H9 (cell line): ENCODE results near the gene TTC1. TPM values are rescaled to one million over a fixed set of nuclear protein-coding genes. Genes with fewer than 3 reads are reported as not detected.

Experiments used
- DNase-seq: peaks from one replicate; pipeline ENCODE4 v3.0.0-alpha.2; 2017
- H2AFZ ChIP-seq: one replicate; pipeline ENCODE4 v1.6.1; 2013; ENCODE audit warnings: mild to moderate bottlenecking, low read length, control low read depth, moderate library complexity
- H2AK5ac ChIP-seq: 2 replicates; pipeline ENCODE4 v1.6.1; 2013; ENCODE audit warnings: low read length, control low read depth, mixed read lengths; ENCODE audit not compliant: insufficient read length
- H2BK120ac ChIP-seq: one replicate; pipeline ENCODE4 v1.6.1; 2013; ENCODE audit warnings: low read depth, mild to moderate bottlenecking, low read length, control low read depth, inconsistent platforms; ENCODE audit not compliant: poor library complexity, severe bottlenecking
- H2BK12ac ChIP-seq: 2 replicates; pipeline ENCODE4 v1.6.1; 2013; ENCODE audit warnings: low read length, control low read depth, mixed read lengths, low read depth; ENCODE audit not compliant: insufficient read length
- H2BK15ac ChIP-seq: 2 replicates; pipeline ENCODE4 v1.6.1; 2013; ENCODE audit warnings: low read depth, low read length, control low read depth
- H2BK20ac ChIP-seq: one replicate; pipeline ENCODE4 v1.6.1; 2013; ENCODE audit warnings: low read depth, mild to moderate bottlenecking, low read length, control low read depth, inconsistent platforms; ENCODE audit not compliant: poor library complexity, severe bottlenecking
- H2BK5ac ChIP-seq: 2 replicates; pipeline ENCODE4 v1.6.1; 2013; ENCODE audit warnings: low read length, control low read depth, mixed read lengths; ENCODE audit not compliant: insufficient read length
- H3K14ac ChIP-seq: 2 replicates; pipeline ENCODE4 v1.6.1; 2013; ENCODE audit warnings: low read length, control low read depth; ENCODE audit not compliant: insufficient read depth
- H3K18ac ChIP-seq: 2 replicates; pipeline ENCODE4 v1.6.1; 2013; ENCODE audit warnings: low read depth, mild to moderate bottlenecking, mixed read lengths, low read length, control low read depth; ENCODE audit not compliant: insufficient read length
- H3K23ac ChIP-seq: 2 replicates; pipeline ENCODE4 v1.6.1; 2013; ENCODE audit warnings: low read length, control low read depth, mixed read lengths, low read depth; ENCODE audit not compliant: insufficient read length
- H3K23me2 ChIP-seq: 2 replicates; pipeline ENCODE4 v1.6.1; 2013; ENCODE audit warnings: low read depth, mild to moderate bottlenecking, mixed read lengths, low read length, control low read depth; ENCODE audit not compliant: insufficient read length, poor library complexity, severe bottlenecking
- H3K27ac ChIP-seq: 2 replicates; pipeline ENCODE4 v1.5.1; 2013; ENCODE audit warnings: low read length, control low read depth, mixed read lengths, low read depth; ENCODE audit not compliant: insufficient read length
- H3K27me3 ChIP-seq: 2 replicates; pipeline ENCODE4 v1.6.1; 2013; ENCODE audit warnings: low read length, control low read depth, inconsistent platforms; ENCODE audit not compliant: insufficient read depth
- H3K4ac ChIP-seq: 2 replicates; pipeline ENCODE4 v1.6.1; 2013; ENCODE audit warnings: low read depth, mild to moderate bottlenecking, control low read depth, inconsistent platforms, low read length, moderate library complexity
- H3K4me1 ChIP-seq: 2 replicates; pipeline ENCODE4 v1.6.1; 2013; ENCODE audit warnings: low read length, control low read depth, inconsistent platforms; ENCODE audit not compliant: insufficient read depth
- H3K4me2 ChIP-seq: 2 replicates; pipeline ENCODE4 v1.6.1; 2013; ENCODE audit warnings: low read length, control low read depth, mixed read lengths; ENCODE audit not compliant: insufficient read length, insufficient read depth
- H3K56ac ChIP-seq: 2 replicates; pipeline ENCODE4 v1.6.1; 2013; ENCODE audit warnings: low read depth, mild to moderate bottlenecking, mixed read lengths, low read length, control low read depth; ENCODE audit not compliant: insufficient read length
- H3K79me1 ChIP-seq: 2 replicates; pipeline ENCODE4 v1.6.1; 2013; ENCODE audit warnings: low read depth, mild to moderate bottlenecking, moderate library complexity, low read length, control low read depth, inconsistent platforms; ENCODE audit not compliant: insufficient read depth, poor library complexity, severe bottlenecking
- H3K79me2 ChIP-seq: 2 replicates; pipeline ENCODE4 v1.6.1; 2013; ENCODE audit warnings: low read length, control low read depth, inconsistent platforms; ENCODE audit not compliant: insufficient read depth
- H3K9ac ChIP-seq: 2 replicates; pipeline ENCODE4 v1.6.1; 2013; ENCODE audit warnings: low read length, control low read depth, mixed read lengths; ENCODE audit not compliant: insufficient read length; ENCODE audit errors: extremely low read depth
- H3K9me3 ChIP-seq: one replicate; pipeline ENCODE4 v1.6.1; 2013; ENCODE audit warnings: low read depth, low read length, inconsistent platforms; ENCODE audit not compliant: control insufficient read depth
- H3T11ph ChIP-seq: one replicate; pipeline ENCODE4 v1.6.1; 2013; ENCODE audit warnings: mild to moderate bottlenecking, low read length, control low read depth, inconsistent platforms
- H4K20me1 ChIP-seq: one replicate; pipeline ENCODE4 v1.6.1; 2013; ENCODE audit not compliant: control insufficient read depth, insufficient read length, insufficient read depth
- H4K5ac ChIP-seq: 2 replicates; pipeline ENCODE4 v1.6.1; 2013; ENCODE audit warnings: low read depth, mild to moderate bottlenecking, mixed read lengths, low read length, control low read depth; ENCODE audit not compliant: insufficient read length
- H4K8ac ChIP-seq: replicated peaks from 2 replicates; pipeline ENCODE4 v1.6.1; 2013; ENCODE audit warnings: low read length, control low read depth, mixed read lengths, low read depth; ENCODE audit not compliant: insufficient read length
- H4K91ac ChIP-seq: 2 replicates; pipeline ENCODE4 v1.6.1; 2013; ENCODE audit warnings: low read depth, mild to moderate bottlenecking, moderate library complexity, mixed read lengths, low read length, control low read depth; ENCODE audit not compliant: insufficient read length
- H3K27ac Mint-ChIP-seq, 3 experiments: 2 replicates in 2 of 3; 3 replicates in 1 of 3; pipeline ENCODE4 v1.8.0; 2020 to 2021; ENCODE audit warnings: mixed read lengths in 3 of 3, mild to moderate bottlenecking in 1 of 3, moderate library complexity in 1 of 3
- H3K27me3 Mint-ChIP-seq: 2 replicates; pipeline ENCODE4 v1.8.0; 2021; ENCODE audit warnings: low read depth, mild to moderate bottlenecking, moderate library complexity, mixed read lengths
- H3K36me3 Mint-ChIP-seq, 3 experiments: 2 replicates in 2 of 3; 3 replicates in 1 of 3; pipeline ENCODE4 v1.8.0; 2020 to 2021; ENCODE audit warnings: low read depth in 3 of 3, mixed read lengths in 3 of 3; ENCODE audit not compliant: insufficient read depth in 1 of 3
- H3K4me1 Mint-ChIP-seq, 2 experiments: 2 replicates each; pipeline ENCODE4 v1.8.0; 2020; ENCODE audit warnings: mixed read lengths in 2 of 2
- H3K4me3 Mint-ChIP-seq, 2 experiments: 2 replicates in 1 of 2; 3 replicates in 1 of 2; pipeline ENCODE4 v1.8.0; 2020 to 2021; ENCODE audit warnings: mild to moderate bottlenecking in 2 of 2, mixed read lengths in 2 of 2, moderate library complexity in 1 of 2
- H3K9me3 Mint-ChIP-seq, 2 experiments: 2 replicates in 1 of 2; 3 replicates in 1 of 2; pipeline ENCODE4 v1.8.0; 2020; ENCODE audit warnings: mild to moderate bottlenecking in 2 of 2, mixed read lengths in 2 of 2, moderate library complexity in 1 of 2
- WGBS: extraction: QIAGEN DNeasy Blood & Tissue Kit; methylation state at CpG from one replicate; pipeline ENCODE4 v1.1.7; 2013; ENCODE audit warnings: missing lambda C conversion rate, low lambda C conversion rate, mixed read lengths; ENCODE audit not compliant: insufficient read length; ENCODE audit errors: extremely low coverage; 5-methylcytosine and 5-hydroxymethylcytosine counted together
- total RNA-seq: library from RNA; stranded (reverse); gene quantifications from 2 replicates; pipeline ENCODE4 v1.2.1, GENCODE V29; 2021
- TF ChIP-seq, protein P1 (sequence below): fragments of 200-600 bp; sonication (generic); conservative IDR thresholded peaks from 3 replicates; pipeline ENCODE4 v1.8.0; 2021; ENCODE audit warnings: antibody characterized with exemption, mild to moderate bottlenecking

Gene TTC1
- total RNA-seq, 1 experiment from 2014 or later, result 62.6 TPM

DNA sequence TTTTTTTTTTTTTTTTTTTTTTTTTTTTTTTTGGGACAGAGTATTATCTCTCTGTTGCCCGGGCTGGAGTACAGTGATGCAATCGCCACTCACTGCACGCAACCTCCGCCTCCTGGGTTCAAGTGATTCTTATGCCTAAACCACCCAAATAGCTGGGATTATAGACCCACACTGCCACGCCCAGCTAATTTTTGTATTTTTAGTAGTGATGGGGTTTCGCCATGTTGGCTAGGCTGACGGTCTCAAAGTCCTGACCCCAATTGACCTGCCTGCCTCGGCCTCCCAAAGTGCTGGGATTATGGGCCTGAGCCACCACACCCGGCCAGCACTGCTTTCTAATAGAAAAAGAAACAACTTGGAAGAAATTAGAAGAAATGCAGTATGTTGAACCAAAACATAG lies 39.2 kb downstream of the TTC1 start:
- H3K27ac Mint-ChIP-seq, result peak overlapping the region in 2 of 3 experiments; percentile 35 to 62; a peak in 2 of 7 replicates
- H3K27me3 Mint-ChIP-seq, result no peaks in the 10 kb centered on the region
- H3K36me3 Mint-ChIP-seq, result peaks cover 34 to 57% (median 56%) of the 10 kb centered on the region in 3 experiments; a peak in 6 of 7 replicates
- H2BK20ac ChIP-seq, result no peak overlapping the region
- H3K56ac ChIP-seq, result no peak overlapping the region
- H4K20me1 ChIP-seq, result no peaks in the 10 kb centered on the region
- H3K18ac ChIP-seq, result no peak overlapping the region
- H3K27ac ChIP-seq, result no peak overlapping the region
- H2BK15ac ChIP-seq, result no peak overlapping the region
- H3K14ac ChIP-seq, result no peak overlapping the region
- no peak overlapping the region for H2BK12ac ChIP-seq
- no peak overlapping the region for H4K8ac ChIP-seq
- H3K4ac ChIP-seq, result no peak overlapping the region
- peaks cover 7% of the 10 kb centered on the region; the same call in 1 of the 2 replicates for H3K4me1 ChIP-seq
- DNase-seq, result no peak
- no CpG with 5 or more reads among the region's 9 CpGs for WGBS
- no peak overlapping the region for H2BK5ac ChIP-seq
- H2AK5ac ChIP-seq, result no peak overlapping the region
- no peaks in the 10 kb centered on the region for H3K79me2 ChIP-seq
- no peak overlapping the region for H3K4me3 Mint-ChIP-seq
- no peaks in the 10 kb centered on the region for H3K9me3 ChIP-seq
- no peak overlapping the region for H3K23ac ChIP-seq
- no peaks in the 10 kb centered on the region for H3K23me2 ChIP-seq
- H4K91ac ChIP-seq, result no peak overlapping the region
- H2BK120ac ChIP-seq, result no peak overlapping the region
- H3K79me1 ChIP-seq, result no peaks in the 10 kb centered on the region
- H3K9ac ChIP-seq, result no peak overlapping the region
- H2AFZ ChIP-seq, result no peak overlapping the region
- TF ChIP-seq, protein P1, sequence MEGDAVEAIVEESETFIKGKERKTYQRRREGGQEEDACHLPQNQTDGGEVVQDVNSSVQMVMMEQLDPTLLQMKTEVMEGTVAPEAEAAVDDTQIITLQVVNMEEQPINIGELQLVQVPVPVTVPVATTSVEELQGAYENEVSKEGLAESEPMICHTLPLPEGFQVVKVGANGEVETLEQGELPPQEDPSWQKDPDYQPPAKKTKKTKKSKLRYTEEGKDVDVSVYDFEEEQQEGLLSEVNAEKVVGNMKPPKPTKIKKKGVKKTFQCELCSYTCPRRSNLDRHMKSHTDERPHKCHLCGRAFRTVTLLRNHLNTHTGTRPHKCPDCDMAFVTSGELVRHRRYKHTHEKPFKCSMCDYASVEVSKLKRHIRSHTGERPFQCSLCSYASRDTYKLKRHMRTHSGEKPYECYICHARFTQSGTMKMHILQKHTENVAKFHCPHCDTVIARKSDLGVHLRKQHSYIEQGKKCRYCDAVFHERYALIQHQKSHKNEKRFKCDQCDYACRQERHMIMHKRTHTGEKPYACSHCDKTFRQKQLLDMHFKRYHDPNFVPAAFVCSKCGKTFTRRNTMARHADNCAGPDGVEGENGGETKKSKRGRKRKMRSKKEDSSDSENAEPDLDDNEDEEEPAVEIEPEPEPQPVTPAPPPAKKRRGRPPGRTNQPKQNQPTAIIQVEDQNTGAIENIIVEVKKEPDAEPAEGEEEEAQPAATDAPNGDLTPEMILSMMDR, result no peak
- no peak overlapping the region for H3T11ph ChIP-seq
- peaks cover 37 to 44% of the 10 kb centered on the region in 2 experiments for H3K4me1 Mint-ChIP-seq
- H3K27me3 ChIP-seq, result no peaks in the 10 kb centered on the region
- H3K4me2 ChIP-seq, result no peak overlapping the region
- H4K5ac ChIP-seq, result no peak overlapping the region
- H3K9me3 Mint-ChIP-seq, result no peaks in the 10 kb centered on the region
